GM12878 (cell line): ENCODE results near the gene FGFBP1. TPM values are rescaled to one million over a fixed set of nuclear protein-coding genes. Genes with fewer than 3 reads are reported as not detected.

ENCODE experiments used
- ATAC-seq: fragments of 200-7000 bp; cut with Tn5 transposase; 3 replicates; pipeline ENCODE4 v1.9.1; 2020; ENCODE audit warnings: mild to moderate bottlenecking, moderate library complexity
- BruUV-seq: library from RNA; stranded (reverse); fragments of 400-500 nt; replicated peaks from 2 replicates; lab custom pipeline; 2021; lab: Mats Ljungman, UMichigan
- CTCF ChIA-PET: fragments of 300-600 bp; sonication (Branson Sonifier 250); formaldehyde crosslinking; extraction: SDS; loops from one replicate; lab custom pipeline; 2021; ENCODE audit warnings: inconsistent platforms; lab: Yijun Ruan, JAX
- POLR2A ChIA-PET: fragments of 350-600 bp; formaldehyde crosslinking; extraction: SDS; loops from one replicate; lab custom pipeline; 2021; ENCODE audit warnings: inconsistent platforms; lab: Charles Lee
- RAD21 ChIA-PET: fragments of 300-600 bp; sonication (Branson Sonifier 250); formaldehyde crosslinking; loops from one replicate; lab custom pipeline; 2023; ENCODE audit warnings: antibody characterized with exemption; ENCODE audit not compliant: unreplicated experiment; lab: Charles Lee
- SMC1A ChIA-PET: fragments of 300-600 bp; sonication (Branson Sonifier 250); formaldehyde crosslinking; loops from one replicate; lab custom pipeline; 2023; ENCODE audit not compliant: unreplicated experiment, uncharacterized antibody; lab: Charles Lee
- DNase-seq: peaks from one replicate; pipeline ENCODE4 v3.0.0-alpha.2; 2011; ENCODE audit warnings: low read depth, low spot score
- FAIRE-seq: peaks from 3 replicates; lab custom pipeline; 2011; peaks lifted over from hg19 to GRCh38; lab: Jason Lieb, UNC
- H2AFZ ChIP-seq: 2 replicates; pipeline ENCODE4 v1.6.0; 2011; ENCODE audit warnings: low read depth, low read length, control low read depth; ENCODE audit not compliant: control insufficient read depth
- H3K27ac ChIP-seq: 2 replicates; pipeline ENCODE4 v1.5.1; 2011; ENCODE audit warnings: control low read depth; ENCODE audit not compliant: control insufficient read depth, insufficient read depth
- H3K27me3 ChIP-seq, 2 experiments: replicated peaks in 1 of 2; 2 replicates each; pipeline versions ENCODE4 v1.6.0 to v1.6.1; 2011; ENCODE audit warnings: low read length in 1 of 2; ENCODE audit not compliant: control insufficient read depth in 2 of 2, insufficient read depth in 2 of 2
- H3K36me3 ChIP-seq, 2 experiments: 2 replicates each; pipeline ENCODE4 v1.5.1; 2011; ENCODE audit warnings: low read length in 1 of 2; ENCODE audit not compliant: control insufficient read depth in 2 of 2, insufficient read depth in 2 of 2
- H3K4me1 ChIP-seq: 2 replicates; pipeline ENCODE4 v1.6.1; 2011; ENCODE audit warnings: mild to moderate bottlenecking, low read length, moderate library complexity, mixed read lengths; ENCODE audit not compliant: control insufficient read depth, insufficient read depth
- H3K4me2 ChIP-seq: 2 replicates; pipeline ENCODE4 v1.6.0; 2011; ENCODE audit warnings: control low read depth; ENCODE audit not compliant: control insufficient read depth, insufficient read depth
- H3K4me3 ChIP-seq: fragments of 200-600 bp; sonication (generic); 2 replicates; pipeline ENCODE4 v1.5.1; 2016
- H3K79me2 ChIP-seq: 2 replicates; pipeline ENCODE4 v1.6.0; 2011; ENCODE audit warnings: low read length; ENCODE audit not compliant: control insufficient read depth, insufficient read depth
- H3K9ac ChIP-seq: 2 replicates; pipeline ENCODE4 v1.8.0; 2011; ENCODE audit warnings: low read length, control low read depth, mixed read lengths; ENCODE audit not compliant: control insufficient read depth, insufficient read depth
- H3K9me3 ChIP-seq: replicated peaks from 3 replicates; pipeline ENCODE4 v1.5.1; 2011; ENCODE audit warnings: mild to moderate bottlenecking, low read length; ENCODE audit not compliant: control insufficient read depth, insufficient read depth
- H4K20me1 ChIP-seq: 2 replicates; pipeline ENCODE4 v1.6.0; 2011; ENCODE audit not compliant: control insufficient read depth, insufficient read depth
- IKZF1 ChIP-seq: fragments of 450-650 bp; conservative IDR thresholded peaks from 2 replicates; pipeline ENCODE4 v1.6.1; 2017; ENCODE audit warnings: antibody characterized with exemption, mild to moderate bottlenecking
- IRF4 ChIP-seq: IDR thresholded peaks from 2 replicates; pipeline ENCODE4 v1.6.1; 2011; ENCODE audit warnings: low read depth, low read length
- MLLT1 ChIP-seq: fragments of 450-650 bp; IDR thresholded peaks from 2 replicates; pipeline ENCODE4 v1.6.1; 2016; ENCODE audit warnings: mild to moderate bottlenecking
- NBN ChIP-seq: fragments of 450-650 bp; IDR thresholded peaks from 2 replicates; pipeline ENCODE4 v1.6.1; 2016
- PAX8 ChIP-seq: fragments of 450-650 bp; IDR thresholded peaks from 2 replicates; pipeline ENCODE4 v1.6.1; 2017; ENCODE audit warnings: mild to moderate bottlenecking, moderate library complexity
- SPI1 ChIP-seq: IDR thresholded peaks from 2 replicates; pipeline ENCODE4 v1.6.1; 2011; ENCODE audit warnings: low read depth, mild to moderate bottlenecking, low read length, moderate library complexity, borderline replicate concordance; ENCODE audit not compliant: insufficient read depth
- SREBF1 ChIP-seq: IDR thresholded peaks from 2 replicates; pipeline ENCODE4 v1.6.1; 2012; ENCODE audit warnings: mild to moderate bottlenecking, low read length
- WGBS: methylation state at CpG from one replicate; pipeline ENCODE4 v1.1.6; 2016; ENCODE audit warnings: low lambda C conversion rate; ENCODE audit not compliant: insufficient replicate concordance, insufficient coverage; ENCODE audit errors: missing lambda C conversion rate; 5-methylcytosine and 5-hydroxymethylcytosine counted together
- in situ Hi-C: fragments of 300-500 bp; cut with MboI; formaldehyde crosslinking; loops from 9 replicates; pipeline ENCODE4 v1.14.3; 2018; ENCODE audit warnings: mixed read lengths
- intact Hi-C: fragments of 100-400 bp; cut with micrococcal nuclease; formaldehyde crosslinking; loops from one replicate; pipeline ENCODE4 v1.14.2; 2022; ENCODE audit not compliant: unreplicated experiment
- polyA plus RNA-seq, 11 experiments: library from polyadenylated mRNA; depleted of rRNA in 4 of 11; unstranded in 6 of 11; stranded (reverse) in 5 of 11; fragments of >200 nt; fragmentation: Nextera tagmentation in 4 of 11; fragmentation: Illumina TruSeq in 1 of 11; extraction: Ambion mirVana in 4 of 11; extraction: Trizol in 1 of 11; gene quantifications; 1 replicate in 1 of 11; 2 replicates in 10 of 11; pipeline versions ENCODE4 v1.2.1 to v1.2.3, GENCODE V29; 2011 to 2016; ENCODE audit warnings: inconsistent platforms in 2 of 11, missing spikeins in 2 of 11, low read depth in 1 of 11
- total RNA-seq, 4 experiments: library from RNA; depleted of rRNA in 3 of 4; stranded (reverse); fragments of >200 nt in 3 of 4; fragmentation: Illumina TruSeq in 1 of 4; extraction: Trizol in 1 of 4; gene quantifications; 2 replicates each; pipeline versions ENCODE4 v1.2.1 to v1.2.3, GENCODE V29; 2013 to 2021
- TF ChIP-seq, protein P1 (sequence below): IDR thresholded peaks from 2 replicates; pipeline ENCODE4 v1.6.1; 2012; ENCODE audit warnings: low read length, inconsistent platforms

Gene FGFBP1
- total and polyA plus RNA-seq, 10 of the 15 experiments (the other 5 are each of a cell fraction or from before 2014, with no cell fraction given) = 0.09 to 0.11 (median 0.09) TPM; not detected in 7

DNA sequence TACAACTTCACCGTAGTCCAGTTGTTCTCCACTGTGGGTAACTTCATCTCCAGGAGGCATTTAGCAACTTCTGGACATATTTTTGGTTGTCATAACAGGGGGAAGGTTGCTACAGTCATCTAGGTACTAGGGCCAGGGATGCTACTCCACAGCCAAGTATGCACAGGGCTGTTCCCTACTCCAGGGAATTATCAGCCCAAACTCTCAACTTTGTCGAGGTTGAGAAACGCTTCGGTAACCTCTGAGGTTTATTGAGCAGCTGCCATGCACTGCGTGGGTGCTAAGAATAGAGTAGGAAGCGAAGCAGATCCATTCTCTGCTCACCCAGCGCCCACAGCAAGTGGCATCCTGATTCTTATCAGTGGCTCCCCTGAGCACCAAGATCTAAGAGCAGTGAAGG lies 8.2 kb downstream of the FGFBP1 start (continued):
- TF ChIP-seq MLLT1 (no peak), SREBF1 (no peak), NBN (no peak), IKZF1 (no peak), IRF4 (no peak), PAX8 (no peak)
- TF ChIP-seq, protein P1, sequence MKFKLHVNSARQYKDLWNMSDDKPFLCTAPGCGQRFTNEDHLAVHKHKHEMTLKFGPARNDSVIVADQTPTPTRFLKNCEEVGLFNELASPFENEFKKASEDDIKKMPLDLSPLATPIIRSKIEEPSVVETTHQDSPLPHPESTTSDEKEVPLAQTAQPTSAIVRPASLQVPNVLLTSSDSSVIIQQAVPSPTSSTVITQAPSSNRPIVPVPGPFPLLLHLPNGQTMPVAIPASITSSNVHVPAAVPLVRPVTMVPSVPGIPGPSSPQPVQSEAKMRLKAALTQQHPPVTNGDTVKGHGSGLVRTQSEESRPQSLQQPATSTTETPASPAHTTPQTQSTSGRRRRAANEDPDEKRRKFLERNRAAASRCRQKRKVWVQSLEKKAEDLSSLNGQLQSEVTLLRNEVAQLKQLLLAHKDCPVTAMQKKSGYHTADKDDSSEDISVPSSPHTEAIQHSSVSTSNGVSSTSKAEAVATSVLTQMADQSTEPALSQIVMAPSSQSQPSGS = no peak

DNA sequence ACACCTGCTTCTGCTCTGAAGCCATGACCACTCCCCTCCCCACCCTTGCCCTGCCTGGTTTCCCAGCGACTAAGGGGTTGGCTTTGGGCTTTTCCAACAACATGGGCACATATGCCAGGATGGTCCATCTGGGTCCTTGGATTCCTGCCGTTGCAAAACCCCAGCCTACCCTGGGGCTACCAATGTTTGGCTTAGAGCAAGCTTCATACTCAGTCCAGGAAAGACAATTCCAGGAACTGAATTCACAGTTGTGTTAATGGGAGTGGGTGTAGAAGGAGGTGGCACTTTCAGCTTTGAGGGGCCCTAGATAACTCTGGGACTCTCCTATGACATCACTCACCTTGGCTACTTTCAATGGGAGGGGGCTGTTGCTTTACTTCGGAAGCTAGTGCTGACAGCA lies 9.0 kb downstream of the FGFBP1 start:
- CTCF ChIA-PET = no interaction called here
- H3K36me3 ChIP-seq = no peaks in the 10 kb centered on the region
- no peak for ATAC-seq

More for the DNA sequence above, 9.0 kb downstream of the FGFBP1 start:
- Histone ChIP-seq H3K9ac (no peak overlapping the region), H3K9me3 (no peaks in the 10 kb centered on the region; the same call in 2 of the 3 replicates), H3K27me3 (peaks cover 0 to under 1% of the 10 kb centered on the region in 2 experiments; a peak in 2 of 4 replicates), H3K4me1 (no peaks in the 10 kb centered on the region), H3K4me2 (no peak overlapping the region), H3K79me2 (no peaks in the 10 kb centered on the region), H3K27ac (no peak overlapping the region), H3K4me3 (no peak overlapping the region), H4K20me1 (no peaks in the 10 kb centered on the region), H2AFZ (no peak overlapping the region)
- POLR2A ChIA-PET = no interaction called here
- no peak for FAIRE-seq
- 20% methylated on average over 3 of the region's 3 CpGs for WGBS
- intact Hi-C loops = no loop called here
- in situ Hi-C loops = no loop called here
- no peak for DNase-seq
- SMC1A ChIA-PET = no interaction called here
- no peak for TF ChIP-seq SPI1
- RAD21 ChIA-PET = interaction anchor here (0.6 kb wide), 1 partner anchor 90 kb away, joined by 3 read pairs; no protein-coding TSS in a partner anchor
- BruUV-seq = no TSS peak
